ENCODE results near the gene ASB1. TPM values are rescaled to one million over a fixed set of nuclear protein-coding genes. Genes with fewer than 3 reads are reported as not detected.
"Not testable (repeated sequence)": the region's sequence is repeated elsewhere in the genome, so short reads cannot be mapped to it uniquely, and the experiment has no call there.

ASB1 gene
- total RNA-seq, 1 experiment from 2014 or later = 28.9 TPM

DNA sequence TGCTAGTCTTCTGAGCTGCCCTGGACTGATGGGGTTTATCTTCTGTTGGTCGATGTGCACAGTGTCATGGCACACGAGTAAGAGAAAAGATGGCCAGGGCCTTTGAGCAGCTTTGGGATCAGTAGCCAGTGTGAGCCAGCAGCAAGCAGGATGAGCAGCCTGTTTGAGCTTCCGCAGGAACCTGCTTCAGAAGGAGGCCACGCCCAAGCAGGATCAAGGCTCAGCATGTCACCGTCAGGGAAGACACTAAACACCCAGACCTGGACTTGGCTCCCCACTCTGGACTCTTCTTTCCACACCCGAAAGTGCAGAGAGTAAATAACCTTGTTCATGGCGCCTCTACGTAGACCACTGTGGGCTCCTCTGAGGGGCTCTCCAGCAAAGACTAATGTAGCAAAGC, 25.2 kb upstream of the ASB1 start:
- no peak overlapping the region for H3K4me2 ChIP-seq (ENCODE audit: low read length)
- BruUV-seq (replicated peaks) = no TSS peak
- H3K4me1 ChIP-seq (ENCODE audit: insufficient read depth, low read length) = no peaks in the 10 kb centered on the region
- no peaks in the 10 kb centered on the region for H3K9me3 ChIP-seq (ENCODE audit: low read length)
- ATAC-seq = no peak
- intact Hi-C loops (cut with micrococcal nuclease) = no loop called here
- ChIA-PET POLR2A (ENCODE audit: unreplicated experiment) (no interaction called here), CTCF (no interaction called here)
- TF ChIP-seq EZH2 (IDR thresholded peaks at IDR 0.05; ENCODE audit: low read length, unreplicated experiment) (no peak), EZH2phosphoT487 (IDR thresholded peaks at IDR 0.05; ENCODE audit: borderline replicate concordance, low read length) (no peak)
- TF ChIP-seq, protein P1, sequence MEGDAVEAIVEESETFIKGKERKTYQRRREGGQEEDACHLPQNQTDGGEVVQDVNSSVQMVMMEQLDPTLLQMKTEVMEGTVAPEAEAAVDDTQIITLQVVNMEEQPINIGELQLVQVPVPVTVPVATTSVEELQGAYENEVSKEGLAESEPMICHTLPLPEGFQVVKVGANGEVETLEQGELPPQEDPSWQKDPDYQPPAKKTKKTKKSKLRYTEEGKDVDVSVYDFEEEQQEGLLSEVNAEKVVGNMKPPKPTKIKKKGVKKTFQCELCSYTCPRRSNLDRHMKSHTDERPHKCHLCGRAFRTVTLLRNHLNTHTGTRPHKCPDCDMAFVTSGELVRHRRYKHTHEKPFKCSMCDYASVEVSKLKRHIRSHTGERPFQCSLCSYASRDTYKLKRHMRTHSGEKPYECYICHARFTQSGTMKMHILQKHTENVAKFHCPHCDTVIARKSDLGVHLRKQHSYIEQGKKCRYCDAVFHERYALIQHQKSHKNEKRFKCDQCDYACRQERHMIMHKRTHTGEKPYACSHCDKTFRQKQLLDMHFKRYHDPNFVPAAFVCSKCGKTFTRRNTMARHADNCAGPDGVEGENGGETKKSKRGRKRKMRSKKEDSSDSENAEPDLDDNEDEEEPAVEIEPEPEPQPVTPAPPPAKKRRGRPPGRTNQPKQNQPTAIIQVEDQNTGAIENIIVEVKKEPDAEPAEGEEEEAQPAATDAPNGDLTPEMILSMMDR (conservative IDR thresholded peaks at IDR 0.05; ENCODE audit: low read depth, low read length) = no peak
- no peaks in the 10 kb centered on the region for H3K27me3 ChIP-seq (ENCODE audit: low read length)
- H3K27ac ChIP-seq (ENCODE audit: low read length) = no peak overlapping the region
- H3K79me2 ChIP-seq (ENCODE audit: low read length) = no peaks in the 10 kb centered on the region
- H4K20me1 ChIP-seq (ENCODE audit: low read length) = no peaks in the 10 kb centered on the region
- H3K4me3 ChIP-seq (ENCODE audit: low read length) = no peak overlapping the region
- no peaks in the 10 kb centered on the region for H3K9me2 ChIP-seq (replicated peaks; ENCODE audit: low read length)
- no peak for DNase-seq
- H3K36me3 ChIP-seq (ENCODE audit: low read depth, low read length) = no peaks in the 10 kb centered on the region
- no peaks in the 10 kb centered on the region for H3F3A ChIP-seq (ENCODE audit: low read length, unreplicated experiment)
- no peak overlapping the region for H2AFZ ChIP-seq (ENCODE audit: low read length)
- H3K9ac ChIP-seq (ENCODE audit: low read length) = no peak overlapping the region

DNA sequence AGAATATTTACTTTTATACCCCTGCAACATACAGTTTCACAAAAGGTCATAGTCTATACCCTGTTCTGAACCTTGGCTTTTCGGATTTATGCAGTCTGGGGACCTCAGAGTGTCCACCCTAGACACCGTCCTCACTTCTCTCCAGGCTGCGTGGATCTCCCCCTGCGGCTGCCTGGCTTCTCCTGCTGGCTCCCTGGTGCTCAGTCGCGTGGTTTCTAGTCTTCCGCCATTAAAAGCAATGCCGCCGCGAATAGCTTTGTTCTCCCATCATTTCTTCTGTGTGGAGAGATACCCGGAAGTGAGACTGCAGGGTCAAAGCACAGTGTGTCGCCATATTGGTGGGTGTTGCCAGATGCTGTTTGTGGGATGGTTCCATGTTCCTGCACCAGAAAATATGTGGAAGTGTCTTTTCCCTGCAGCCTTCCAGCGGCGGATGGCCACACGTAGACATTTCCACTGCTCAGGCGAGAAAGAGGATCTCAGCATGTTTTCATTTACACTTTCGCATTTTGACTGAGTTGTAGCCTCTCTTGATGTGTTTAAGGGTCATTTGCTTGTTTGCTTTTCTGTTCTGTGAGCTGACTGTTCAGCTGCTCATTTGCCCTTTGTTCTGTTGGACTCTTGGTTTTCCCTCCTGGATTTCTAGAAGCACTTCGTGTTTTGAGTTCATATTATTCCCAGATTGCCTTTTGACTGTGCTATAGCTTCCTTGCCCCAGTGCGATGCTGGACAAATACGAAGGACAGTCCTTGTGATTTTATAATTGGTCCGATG, 22.9 kb upstream of the ASB1 start:
- no peak for ATAC-seq
- ChIA-PET POLR2A (ENCODE audit: unreplicated experiment) (no interaction called here), CTCF (no interaction called here)
- TF ChIP-seq, protein P1 (conservative IDR thresholded peaks at IDR 0.05; ENCODE audit: low read depth, low read length) = no peak
- TF ChIP-seq EZH2phosphoT487 (IDR thresholded peaks at IDR 0.05; ENCODE audit: borderline replicate concordance, low read length) = no peak
- TF ChIP-seq EZH2 (IDR thresholded peaks at IDR 0.05; ENCODE audit: low read length, unreplicated experiment) = no peak
- no peak for DNase-seq
- H3K9me2 ChIP-seq (replicated peaks; ENCODE audit: low read length) = no peaks in the 10 kb centered on the region
- H3K4me2 ChIP-seq (ENCODE audit: low read length) = no peak overlapping the region
- intact Hi-C loops (cut with micrococcal nuclease) = no loop called here
- no peaks in the 10 kb centered on the region for H3K36me3 ChIP-seq (ENCODE audit: low read depth, low read length)
- no peak overlapping the region for H3K27ac ChIP-seq (ENCODE audit: low read length)
- H3K9me3 ChIP-seq (ENCODE audit: low read length) = no peaks in the 10 kb centered on the region
- no peak overlapping the region for H2AFZ ChIP-seq (ENCODE audit: low read length)
- no peaks in the 10 kb centered on the region for H3F3A ChIP-seq (ENCODE audit: low read length, unreplicated experiment)
- no peak overlapping the region for H3K4me3 ChIP-seq (ENCODE audit: low read length)
- H3K27me3 ChIP-seq (ENCODE audit: low read length) = no peaks in the 10 kb centered on the region
- H3K9ac ChIP-seq (ENCODE audit: low read length) = no peak overlapping the region
- no peaks in the 10 kb centered on the region for H3K4me1 ChIP-seq (ENCODE audit: insufficient read depth, low read length)
- H4K20me1 ChIP-seq (ENCODE audit: low read length) = no peaks in the 10 kb centered on the region
- no TSS peak for BruUV-seq (replicated peaks)
- H3K79me2 ChIP-seq (ENCODE audit: low read length) = no peaks in the 10 kb centered on the region

DNA sequence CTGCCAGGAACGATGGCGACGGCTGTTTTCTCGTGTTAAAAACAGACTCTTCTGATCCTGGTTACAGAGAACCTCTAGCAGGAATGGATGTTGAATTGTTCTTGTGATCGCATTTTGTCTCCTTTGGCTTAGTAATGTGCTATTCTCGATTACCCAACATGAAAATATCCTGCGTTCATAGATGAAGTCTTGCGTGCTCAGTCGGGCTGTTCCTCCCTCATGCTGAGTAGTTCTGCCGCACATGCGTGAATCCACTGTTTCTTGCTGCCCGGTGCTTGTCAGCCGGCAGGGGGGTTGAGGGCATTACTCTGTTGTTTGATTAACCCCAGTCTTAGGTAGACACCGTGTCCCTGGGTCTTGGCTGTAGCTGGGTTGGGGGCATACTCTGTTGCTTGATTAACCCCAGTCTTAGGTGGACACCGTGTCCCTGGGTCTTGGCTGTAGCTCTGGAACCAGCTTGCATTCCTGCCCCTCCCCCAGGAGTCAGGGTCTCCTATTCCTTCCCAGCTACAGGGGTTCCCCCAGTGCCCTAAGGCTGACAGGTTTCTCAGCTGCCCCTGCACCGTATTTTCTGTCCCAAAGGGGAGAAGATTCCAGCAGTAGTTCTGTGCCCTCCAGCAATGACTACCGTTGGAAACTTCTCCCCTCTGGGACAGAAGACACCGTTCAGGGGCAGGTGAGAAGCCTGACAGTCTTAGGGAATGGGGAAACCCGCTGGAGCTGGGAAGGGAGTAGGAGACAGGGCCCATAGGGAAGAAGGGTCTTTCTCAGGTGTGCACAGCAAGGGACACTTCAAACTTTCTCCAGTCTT, 22.1 kb upstream of the ASB1 start:
- no peak overlapping the region for H3K4me3 ChIP-seq (ENCODE audit: low read length)
- H3K4me1 ChIP-seq (ENCODE audit: insufficient read depth, low read length) = no peaks in the 10 kb centered on the region
- CTCF ChIA-PET = no interaction called here
- intact Hi-C loops (cut with micrococcal nuclease) = no loop called here
- DNase-seq (no peak), ATAC-seq (no peak)
- H3K36me3 ChIP-seq (ENCODE audit: low read depth, low read length) = no peaks in the 10 kb centered on the region
- H4K20me1 ChIP-seq (ENCODE audit: low read length) = no peaks in the 10 kb centered on the region
- H3F3A ChIP-seq (ENCODE audit: low read length, unreplicated experiment) = no peaks in the 10 kb centered on the region
- no peaks in the 10 kb centered on the region for H3K9me2 ChIP-seq (replicated peaks; ENCODE audit: low read length)
- POLR2A ChIA-PET (ENCODE audit: unreplicated experiment) = no interaction called here
- no peaks in the 10 kb centered on the region for H3K9me3 ChIP-seq (ENCODE audit: low read length)
- TF ChIP-seq, protein P1 (conservative IDR thresholded peaks at IDR 0.05; ENCODE audit: low read depth, low read length) = no peak
- TF ChIP-seq EZH2 (IDR thresholded peaks at IDR 0.05; ENCODE audit: low read length, unreplicated experiment) = no peak
- TF ChIP-seq EZH2phosphoT487 (IDR thresholded peaks at IDR 0.05; ENCODE audit: borderline replicate concordance, low read length) = no peak
- no peak overlapping the region for H3K9ac ChIP-seq (ENCODE audit: low read length)
- no peaks in the 10 kb centered on the region for H3K27me3 ChIP-seq (ENCODE audit: low read length)
- BruUV-seq (replicated peaks) = no TSS peak
- H3K27ac ChIP-seq (ENCODE audit: low read length) = no peak overlapping the region
- no peak overlapping the region for H3K4me2 ChIP-seq (ENCODE audit: low read length)
- no peak overlapping the region for H2AFZ ChIP-seq (ENCODE audit: low read length)
- no peaks in the 10 kb centered on the region for H3K79me2 ChIP-seq (ENCODE audit: low read length)

DNA sequence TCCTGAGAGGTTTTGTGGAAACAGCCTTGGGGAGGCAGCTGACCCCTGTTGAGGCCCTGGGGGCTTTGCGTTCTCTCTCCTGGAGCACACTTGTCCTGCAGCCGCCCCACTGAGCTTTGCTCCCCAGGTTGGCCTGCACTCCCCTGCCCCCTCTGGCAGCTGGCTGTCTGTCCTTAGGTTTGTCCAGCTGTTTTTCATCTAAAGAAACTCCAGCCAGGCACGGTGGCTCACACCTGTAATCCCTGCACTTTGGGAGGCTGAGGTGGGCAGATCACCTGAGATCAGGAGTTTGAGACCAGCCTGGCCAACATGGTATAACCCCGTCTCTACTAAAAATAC, 21.5 kb upstream of the ASB1 start:
- H3K36me3 ChIP-seq (ENCODE audit: low read depth, low read length); H3F3A ChIP-seq (ENCODE audit: low read length, unreplicated experiment); H3K4me3 ChIP-seq (ENCODE audit: low read length); CTCF ChIA-PET; H3K27ac ChIP-seq (ENCODE audit: low read length); H3K9me3 ChIP-seq (ENCODE audit: low read length); H3K4me2 ChIP-seq (ENCODE audit: low read length); H3K9me2 ChIP-seq (replicated peaks; ENCODE audit: low read length); ATAC-seq; H3K9ac ChIP-seq (ENCODE audit: low read length); H3K27me3 ChIP-seq (ENCODE audit: low read length); DNase-seq; H3K4me1 ChIP-seq (ENCODE audit: insufficient read depth, low read length); H3K79me2 ChIP-seq (ENCODE audit: low read length); intact Hi-C loops (cut with micrococcal nuclease); H4K20me1 ChIP-seq (ENCODE audit: low read length); POLR2A ChIA-PET (ENCODE audit: unreplicated experiment); H2AFZ ChIP-seq (ENCODE audit: low read length); BruUV-seq (replicated peaks): not testable (repeated sequence)
